HCT116 (cell line): Measurements from ENCODE around the gene NANOS1.

Experiments used
- CTCF ChIP-seq, 3 experiments: fragments of 200-600 bp in 1 of 3; sonication (generic) in 1 of 3; IDR thresholded peaks in 2 of 3; conservative IDR thresholded peaks in 1 of 3; 2 replicates each; pipeline ENCODE4 v1.5.1; 2012 to 2017; ENCODE audit warnings: low read depth in 2 of 3, low read length in 2 of 3, antibody characterized with exemption in 1 of 3, borderline replicate concordance in 1 of 3, control low read depth in 1 of 3, mild to moderate bottlenecking in 1 of 3, mixed read lengths in 1 of 3, mixed run types in 1 of 3, moderate library complexity in 1 of 3; ENCODE audit not compliant: insufficient read depth in 1 of 3
- EGR1 ChIP-seq: IDR thresholded peaks from 2 replicates; pipeline ENCODE4 v1.6.1; 2012; ENCODE audit warnings: low read depth
- JUND ChIP-seq: IDR thresholded peaks from 2 replicates; pipeline ENCODE4 v1.6.1; 2012
- POLR2A ChIP-seq: IDR thresholded peaks from 2 replicates; pipeline ENCODE4 v1.7.0; 2011; ENCODE audit warnings: borderline replicate concordance; ENCODE audit not compliant: insufficient read depth, insufficient read length; ENCODE audit errors: extremely low read depth
- SIN3A ChIP-seq: IDR thresholded peaks from 2 replicates; pipeline ENCODE4 v1.6.1; 2012; ENCODE audit warnings: low read depth

GRCh38 chr10:118994321-118994720, 35.2 kb upstream of the NANOS1 start:
- TF ChIP-seq CTCF (IDR thresholded peaks at IDR 0.05 in 2 of 3, conservative IDR thresholded peaks at IDR 0.05 in 1 of 3; ENCODE audit: borderline replicate concordance in 1 of 3, insufficient read depth in 1 of 3, low read depth in 2 of 3, low read length in 2 of 3) (no peak), POLR2A (no peak), SIN3A (no peak), EGR1 (no peak), JUND (no peak)
